IMR-90 (cell line): ENCODE data around the gene SETD3. TPM values are rescaled to one million over a fixed set of nuclear protein-coding genes. Genes with fewer than 3 reads are reported as not detected.

Experiments
- ATAC-seq: fragments of 200-7000 bp; cut with Tn5 transposase; 2 replicates; pipeline ENCODE4 v1.9.1; 2020; ENCODE audit warnings: low read depth, mild to moderate bottlenecking, moderate library complexity
- BruUV-seq: library from RNA; stranded (reverse); fragments of 400-500 nt; replicated peaks from 2 replicates; lab custom pipeline; 2021; lab: Mats Ljungman, UMichigan
- CTCF ChIA-PET: fragments of 300-600 bp; formaldehyde crosslinking; extraction: SDS; loops from one replicate; lab custom pipeline; 2021; ENCODE audit warnings: antibody characterized with exemption; lab: Yijun Ruan, JAX
- POLR2A ChIA-PET: fragments of 300-600 bp; sonication (Branson Sonifier 250); formaldehyde crosslinking; loops from one replicate; lab custom pipeline; 2022; ENCODE audit warnings: antibody characterized with exemption; ENCODE audit not compliant: unreplicated experiment; lab: Charles Lee
- DNase-seq: peaks from one replicate; pipeline ENCODE4 v3.0.0; 2013
- H2AFZ ChIP-seq: replicated peaks from 2 replicates; pipeline ENCODE3; 2013; ENCODE audit warnings: low read length, mild to moderate bottlenecking; ENCODE audit not compliant: poor library complexity
- H2AK5ac ChIP-seq: 2 replicates; pipeline ENCODE4 v1.6.1; 2013; ENCODE audit warnings: low read depth, low read length, inconsistent platforms
- H2AK9ac ChIP-seq: replicated peaks from 2 replicates; pipeline ENCODE3; 2013; ENCODE audit warnings: mild to moderate bottlenecking, low read depth, low read length, moderate library complexity; ENCODE audit not compliant: poor library complexity
- H2BK120ac ChIP-seq: 2 replicates; pipeline ENCODE4 v1.6.1; 2013; ENCODE audit warnings: low read depth, low read length, inconsistent platforms
- H2BK15ac ChIP-seq: 3 replicates; pipeline ENCODE4 v1.6.1; 2013; ENCODE audit warnings: low read depth, low read length, inconsistent platforms
- H2BK20ac ChIP-seq: 2 replicates; pipeline ENCODE4 v1.6.1; 2013; ENCODE audit warnings: low read depth, mild to moderate bottlenecking, inconsistent platforms, low read length, moderate library complexity
- H2BK5ac ChIP-seq: 2 replicates; pipeline ENCODE4 v1.6.1; 2013; ENCODE audit warnings: mild to moderate bottlenecking, low read depth, low read length, inconsistent platforms; ENCODE audit not compliant: poor library complexity, severe bottlenecking
- H3K14ac ChIP-seq: replicated peaks from 2 replicates; pipeline ENCODE4 v1.6.1; 2013; ENCODE audit warnings: low read depth, low read length, inconsistent platforms
- H3K18ac ChIP-seq: 2 replicates; pipeline ENCODE4 v1.6.1; 2013; ENCODE audit warnings: low read depth, low read length, control low read depth
- H3K23ac ChIP-seq: 2 replicates; pipeline ENCODE4 v1.6.1; 2013; ENCODE audit warnings: low read depth, low read length, inconsistent platforms
- H3K27ac ChIP-seq: 2 replicates; pipeline ENCODE4 v1.5.1; 2013; ENCODE audit warnings: mild to moderate bottlenecking, control low read depth, low read length; ENCODE audit not compliant: insufficient read depth
- H3K27me3 ChIP-seq: 2 replicates; pipeline ENCODE4 v1.6.1; 2013; ENCODE audit warnings: low read length; ENCODE audit not compliant: control insufficient read depth, insufficient read depth
- H3K36me3 ChIP-seq: 2 replicates; pipeline ENCODE4 v1.6.1; 2013; ENCODE audit warnings: low read length, mixed read lengths; ENCODE audit not compliant: control insufficient read depth, insufficient read depth
- H3K4ac ChIP-seq: 2 replicates; pipeline ENCODE4 v1.6.1; 2013; ENCODE audit warnings: low read depth, low read length, inconsistent platforms
- H3K4me1 ChIP-seq: 2 replicates; pipeline ENCODE4 v1.6.1; 2013; ENCODE audit warnings: low read length, mixed read lengths; ENCODE audit not compliant: control insufficient read depth, insufficient read depth
- H3K4me2 ChIP-seq: 2 replicates; pipeline ENCODE4 v1.6.1; 2013; ENCODE audit warnings: low read depth, mild to moderate bottlenecking, control low read depth, low read length, moderate library complexity
- H3K4me3 ChIP-seq: 2 replicates; pipeline ENCODE4 v1.5.1; 2013; ENCODE audit warnings: low read depth, mild to moderate bottlenecking, control low read depth, low read length, moderate library complexity; ENCODE audit not compliant: insufficient read depth
- H3K56ac ChIP-seq: 2 replicates; pipeline ENCODE4 v1.6.1; 2013; ENCODE audit warnings: low read length, inconsistent platforms; ENCODE audit not compliant: insufficient read depth; ENCODE audit errors: extremely low read depth
- H3K79me1 ChIP-seq, 2 experiments: 2 replicates each; pipeline ENCODE4 v1.6.1; 2013; ENCODE audit warnings: low read length in 2 of 2, inconsistent platforms in 1 of 2, low read depth in 1 of 2
- H3K9ac ChIP-seq: 2 replicates; pipeline ENCODE4 v1.6.1; 2013; ENCODE audit warnings: low read depth, low read length, control low read depth
- H3K9me1 ChIP-seq: 2 replicates; pipeline ENCODE4 v1.6.1; 2013; ENCODE audit warnings: low read length, inconsistent platforms; ENCODE audit not compliant: insufficient read depth
- H3K9me3 ChIP-seq: 2 replicates; pipeline ENCODE4 v1.6.1; 2013; ENCODE audit warnings: low read length; ENCODE audit not compliant: control insufficient read depth, insufficient read depth
- H4K20me1 ChIP-seq: 2 replicates; pipeline ENCODE4 v1.6.1; 2013; ENCODE audit warnings: low read length, inconsistent platforms; ENCODE audit not compliant: insufficient read depth
- H4K5ac ChIP-seq: 2 replicates; pipeline ENCODE4 v1.6.1; 2013; ENCODE audit warnings: mild to moderate bottlenecking, low read depth, low read length, control low read depth
- H4K8ac ChIP-seq, 2 experiments: 2 replicates each; pipeline ENCODE4 v1.6.1; 2013; ENCODE audit warnings: low read depth in 2 of 2, low read length in 2 of 2, control low read depth in 1 of 2, inconsistent platforms in 1 of 2
- H4K91ac ChIP-seq: 2 replicates; pipeline ENCODE4 v1.6.1; 2013; ENCODE audit warnings: low read depth, low read length, inconsistent platforms; ENCODE audit not compliant: insufficient read depth
- BHLHE40 ChIP-seq: fragments of 150-350 bp; IDR thresholded peaks from 2 replicates; pipeline ENCODE4 v1.6.1; 2016; ENCODE audit warnings: mild to moderate bottlenecking, low read depth, low read length
- CEBPB ChIP-seq: IDR thresholded peaks from 2 replicates; pipeline ENCODE4 v1.6.1; 2012; ENCODE audit warnings: low read depth, low read length, improper control_type of control experiment
- ELK1 ChIP-seq: fragments of 150-350 bp; IDR thresholded peaks from 2 replicates; pipeline ENCODE4 v1.6.1; 2016; ENCODE audit warnings: low read depth, mild to moderate bottlenecking, low read length, moderate library complexity, borderline replicate concordance
- FOS ChIP-seq: fragments of 150-350 bp; IDR thresholded peaks from 2 replicates; pipeline ENCODE4 v1.6.1; 2016; ENCODE audit warnings: low read depth, low read length
- MAFK ChIP-seq: IDR thresholded peaks from 2 replicates; pipeline ENCODE4 v1.6.1; 2012; ENCODE audit warnings: low read depth, low read length, improper control_type of control experiment
- MAZ ChIP-seq: IDR thresholded peaks from 2 replicates; pipeline ENCODE4 v1.6.1; 2012; ENCODE audit warnings: low read depth, mild to moderate bottlenecking, low read length, improper control_type of control experiment, moderate library complexity, borderline replicate concordance
- NFE2L2 ChIP-seq: fragments of 150-350 bp; IDR thresholded peaks from 2 replicates; pipeline ENCODE4 v1.6.1; 2016; ENCODE audit warnings: low read depth, mild to moderate bottlenecking, low read length
- RAD21 ChIP-seq: IDR thresholded peaks from 2 replicates; pipeline ENCODE4 v1.6.1; 2012; ENCODE audit warnings: low read length, improper control_type of control experiment
- RFX5 ChIP-seq: IDR thresholded peaks from 2 replicates; pipeline ENCODE4 v1.8.0; 2012; ENCODE audit warnings: low read depth, mild to moderate bottlenecking, low read length, moderate library complexity
- SMC3 ChIP-seq: fragments of 150-350 bp; IDR thresholded peaks from 2 replicates; pipeline ENCODE4 v1.6.1; 2016; ENCODE audit warnings: low read depth, mild to moderate bottlenecking, antibody characterized with exemption, low read length, moderate library complexity
- USF2 ChIP-seq: fragments of 150-350 bp; IDR thresholded peaks from 2 replicates; pipeline ENCODE4 v1.6.1; 2017; ENCODE audit warnings: mild to moderate bottlenecking, antibody characterized with exemption, low read length, low read depth
- WGBS, 2 experiments: methylation state at CpG; one replicate each; pipeline versions ENCODE4 v1.1.5 to v1.1.7; 2013; ENCODE audit warnings: missing lambda C conversion rate in 2 of 2; ENCODE audit not compliant: insufficient read length in 1 of 2; ENCODE audit errors: extremely low coverage in 2 of 2; 5-methylcytosine and 5-hydroxymethylcytosine counted together
- dilution Hi-C: fragments of 300-500 bp; cut with HindIII; formaldehyde crosslinking; loops from one replicate; pipeline ENCODE4 v1.14.3; 2018; ENCODE audit warnings: low sequenced_read_pairs; ENCODE audit not compliant: unreplicated experiment
- in situ Hi-C: fragments of 300-500 bp; cut with MboI; formaldehyde crosslinking; loops from 3 replicates; pipeline ENCODE4 v1.14.3; 2019; ENCODE audit warnings: low sequenced_read_pairs, inconsistent platforms, mixed read lengths
- intact Hi-C: fragments of 100-400 bp; cut with micrococcal nuclease; formaldehyde crosslinking; loops from 2 replicates; pipeline ENCODE4 v1.10.0; 2022
- polyA plus RNA-seq, 3 experiments: library from polyadenylated mRNA; depleted of rRNA; stranded (reverse); fragments of >200 nt; gene quantifications; 2 replicates each; pipeline ENCODE4 v1.2.3, GENCODE V29; 2012; ENCODE audit warnings: low replicate concordance in 1 of 3
- total RNA-seq: library from RNA; depleted of rRNA; stranded (reverse); fragments of >200 nt; gene quantifications from 2 replicates; pipeline ENCODE4 v1.2.3, GENCODE V29; 2012

The SETD3 gene
- total and polyA plus RNA-seq, 2 of the 4 experiments (the other 2 are of a cell fraction): 18.8 to 31.9 TPM

GRCh38 chr14:99478128-99478527 is 2.5 kb downstream of the SETD3 start:
- DNase-seq: no peak
- Histone ChIP-seq H3K9ac (no peak overlapping the region), H2BK15ac (no peak overlapping the region), H3K9me3 (no peaks in the 10 kb centered on the region), H3K9me1 (peaks cover 11% of the 10 kb centered on the region), H2BK120ac (no peak overlapping the region), H3K27me3 (no peaks in the 10 kb centered on the region), H3K27ac (no peak overlapping the region), H4K91ac (no peak overlapping the region), H3K4me3 (no peak overlapping the region), H3K14ac (no peak overlapping the region), H2AK5ac (no peak overlapping the region), H3K23ac (no peak overlapping the region), H3K4me1 (peaks cover 9% of the 10 kb centered on the region), H3K79me1 (peaks cover 20 to 66% of the 10 kb centered on the region in 2 experiments; a peak in 3 of 4 replicates), H2AFZ (no peak overlapping the region), H3K36me3 (no peaks in the 10 kb centered on the region), H2BK20ac (no peak overlapping the region), H4K8ac (no peak overlapping the region), H2AK9ac (no peak overlapping the region), H4K20me1 (peaks cover 58% of the 10 kb centered on the region), H3K18ac (no peak overlapping the region), H3K56ac (no peak overlapping the region), H2BK5ac (no peak overlapping the region), H4K5ac (no peak overlapping the region), H3K4me2 (no peak overlapping the region), H3K4ac (no peak overlapping the region)
- ChIA-PET POLR2A (interaction anchor here (0.6 kb wide), 1 partner anchor 216 kb away, joined by 3 read pairs; no protein-coding TSS in a partner anchor), CTCF (no interaction called here)
- dilution Hi-C loops: no loop called here
- in situ Hi-C loops: no loop called here
- BruUV-seq: no TSS peak
- no CpG with 5 or more reads among the region's 4 CpGs for WGBS, 2 experiments
- TF ChIP-seq USF2 (no peak), FOS (no peak), RAD21 (no peak), NFE2L2 (no peak), CEBPB (no peak), SMC3 (no peak), RFX5 (no peak), ELK1 (no peak), MAZ (no peak), MAFK (no peak), BHLHE40 (no peak)
- intact Hi-C loops: no loop called here
- ATAC-seq: no peak
